Measurements from ENCODE around the gene BLCAP.
"Not testable (repeated sequence)": the region's sequence is repeated elsewhere in the genome, so short reads cannot be mapped to it uniquely, and the experiment has no call there.

GRCh38 chr20:37577436-37577835 is 49.8 kb upstream of the BLCAP start:
- not testable (repeated sequence) for TF ChIP-seq GATA1 (IDR thresholded peaks at IDR 0.05; ENCODE audit: low read depth, low read length); POLR2A (IDR thresholded peaks at IDR 0.05; ENCODE audit: low read length)

Data from erythroblast (primary cell).